HG03097 (cell line): ENCODE results near the gene CEP83.
A peak's percentile ranks its signal among the peaks of the same experiment; 100 is the strongest.

Experiments
- ATAC-seq: cut with Tn5 transposase; IDR thresholded peaks from one replicate; pipeline ENCODE4 v1.9.1; 2021; ENCODE audit not compliant: unreplicated experiment, low FRiP score

Gene CEP83

GRCh38 chr12:94273272-94273671 is 186.4 kb downstream of the CEP83 start:
- no peak for ATAC-seq

GRCh38 chr12:94272280-94272679 is 187.4 kb downstream of the CEP83 start:
- no peak for ATAC-seq

GRCh38 chr12:94271351-94271750 is 188.3 kb downstream of the CEP83 start:
- ATAC-seq: no peak

GRCh38 chr12:94269316-94269999 is 190.2 kb downstream of the CEP83 start:
- no peak for ATAC-seq

DNA sequence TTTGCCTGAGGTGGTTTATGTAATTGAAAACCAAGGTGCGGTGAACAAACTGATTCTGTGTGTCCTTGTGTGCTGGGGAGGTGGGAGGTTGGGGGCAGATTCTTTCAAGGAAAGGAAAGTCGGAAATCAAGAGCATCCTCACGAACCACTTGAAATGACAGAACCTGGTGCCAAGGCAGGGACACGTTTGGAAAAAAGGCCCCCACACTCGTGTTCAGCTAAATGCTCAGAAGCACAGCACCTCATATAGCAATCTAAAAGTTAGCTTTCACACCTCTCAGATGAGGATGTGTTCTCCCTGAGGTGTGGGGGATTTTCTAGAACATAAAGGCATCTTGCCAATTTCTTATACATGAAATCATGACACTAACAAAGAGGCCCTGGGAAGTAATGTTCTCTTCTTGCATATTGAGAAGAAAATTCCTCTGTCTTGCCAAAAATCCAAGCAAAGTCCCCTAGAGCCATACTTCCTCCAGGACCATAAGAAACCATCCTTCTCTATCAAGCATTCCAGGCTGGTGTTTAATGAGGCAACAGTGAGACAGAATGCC is 191.7 kb downstream of the CEP83 start:
- ATAC-seq: no peak

- ATAC-seq: no peak
Measured at GRCh38 chr12:94267537-94267872, 192.2 kb downstream of the CEP83 start.

DNA sequence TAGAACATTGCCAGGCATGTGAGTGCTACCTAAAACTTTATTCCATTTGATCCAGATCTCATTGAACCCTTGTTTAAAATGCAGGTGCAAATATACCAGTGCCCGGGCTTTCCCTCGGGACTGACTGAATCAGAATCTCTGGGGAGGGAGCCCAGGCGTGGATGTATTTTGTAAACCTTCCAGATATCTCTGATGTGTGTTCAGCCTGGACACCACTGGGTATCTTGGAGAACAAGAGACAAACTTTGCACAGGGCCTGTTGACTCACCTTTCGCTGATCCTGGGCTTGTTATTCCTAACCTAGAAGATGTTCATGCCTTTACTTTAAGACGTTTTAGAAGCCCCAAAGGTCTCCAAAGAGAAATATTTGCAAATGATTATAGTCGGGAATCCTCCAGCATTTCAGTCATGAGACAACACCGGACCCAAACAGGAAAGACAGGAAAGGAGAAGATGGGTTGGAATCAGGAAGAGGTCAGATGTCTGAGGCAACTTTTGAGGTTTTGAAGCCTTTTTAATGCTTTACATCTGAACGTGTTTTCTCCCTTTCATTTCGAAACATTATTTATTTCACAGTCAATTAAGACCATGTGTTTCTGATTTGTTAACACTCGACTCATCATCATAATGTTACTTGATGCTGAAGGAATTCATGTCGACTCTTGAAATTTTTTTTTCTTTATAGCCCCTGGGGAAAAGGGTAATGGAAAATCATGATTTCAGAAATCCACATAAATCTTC is 192.7 kb downstream of the CEP83 start:
- ATAC-seq: no peak

- no peak for ATAC-seq
Measured at GRCh38 chr12:94265966-94266745, 193.5 kb downstream of the CEP83 start.

DNA sequence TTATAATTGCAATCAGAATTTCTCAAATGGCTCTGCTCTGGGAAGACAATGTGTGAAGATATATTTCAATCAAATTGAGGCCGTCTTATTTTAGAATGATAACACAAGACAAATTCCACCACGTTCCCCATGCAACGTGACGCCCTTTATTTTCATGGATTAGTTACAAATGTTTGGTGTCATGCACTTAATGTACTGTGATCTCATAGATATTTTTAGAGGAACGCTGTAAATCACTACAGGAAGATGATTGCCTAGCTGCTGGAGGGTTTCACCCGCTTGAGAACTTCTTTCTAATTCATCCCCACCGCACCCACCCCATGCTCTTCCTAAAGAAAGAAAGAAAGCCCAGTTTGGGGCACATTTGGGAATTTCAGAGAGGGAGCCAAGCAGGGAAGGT is 194.1 kb downstream of the CEP83 start:
- no peak for ATAC-seq

- no peak for ATAC-seq
Measured at GRCh38 chr12:94264736-94265485, 194.8 kb downstream of the CEP83 start.

DNA sequence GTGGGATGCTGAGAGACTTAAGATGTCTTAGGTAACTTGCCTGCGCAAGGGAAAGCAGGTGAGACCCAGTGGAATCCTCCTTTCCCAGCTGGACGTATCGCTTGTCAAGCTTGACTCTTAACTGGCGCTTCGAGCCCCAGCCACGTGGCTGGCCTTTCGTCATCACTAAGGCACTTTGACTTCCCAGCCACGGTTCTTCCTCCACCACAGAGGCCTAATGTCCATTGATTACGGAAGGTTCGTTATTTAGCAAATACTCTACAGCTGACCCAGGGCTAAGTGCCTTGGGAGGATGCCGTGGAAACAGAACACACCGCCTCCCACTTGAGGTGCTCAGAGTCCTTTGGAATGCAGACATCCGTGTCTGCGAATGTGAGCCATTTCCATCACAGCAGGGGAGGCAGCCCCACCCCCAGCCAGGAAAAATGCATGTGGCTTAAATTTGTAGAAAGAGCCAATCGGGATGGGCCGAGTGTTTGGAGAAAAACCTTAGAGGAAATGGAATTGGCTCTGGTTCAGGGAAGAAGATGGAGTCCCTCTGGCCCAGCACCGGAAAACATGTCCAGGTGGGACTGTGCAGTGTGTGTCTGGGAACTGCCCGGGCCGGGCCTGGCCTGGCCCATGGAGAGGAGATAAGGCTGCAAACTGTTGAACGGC is 195.6 kb downstream of the CEP83 start:
- no peak for ATAC-seq

DNA sequence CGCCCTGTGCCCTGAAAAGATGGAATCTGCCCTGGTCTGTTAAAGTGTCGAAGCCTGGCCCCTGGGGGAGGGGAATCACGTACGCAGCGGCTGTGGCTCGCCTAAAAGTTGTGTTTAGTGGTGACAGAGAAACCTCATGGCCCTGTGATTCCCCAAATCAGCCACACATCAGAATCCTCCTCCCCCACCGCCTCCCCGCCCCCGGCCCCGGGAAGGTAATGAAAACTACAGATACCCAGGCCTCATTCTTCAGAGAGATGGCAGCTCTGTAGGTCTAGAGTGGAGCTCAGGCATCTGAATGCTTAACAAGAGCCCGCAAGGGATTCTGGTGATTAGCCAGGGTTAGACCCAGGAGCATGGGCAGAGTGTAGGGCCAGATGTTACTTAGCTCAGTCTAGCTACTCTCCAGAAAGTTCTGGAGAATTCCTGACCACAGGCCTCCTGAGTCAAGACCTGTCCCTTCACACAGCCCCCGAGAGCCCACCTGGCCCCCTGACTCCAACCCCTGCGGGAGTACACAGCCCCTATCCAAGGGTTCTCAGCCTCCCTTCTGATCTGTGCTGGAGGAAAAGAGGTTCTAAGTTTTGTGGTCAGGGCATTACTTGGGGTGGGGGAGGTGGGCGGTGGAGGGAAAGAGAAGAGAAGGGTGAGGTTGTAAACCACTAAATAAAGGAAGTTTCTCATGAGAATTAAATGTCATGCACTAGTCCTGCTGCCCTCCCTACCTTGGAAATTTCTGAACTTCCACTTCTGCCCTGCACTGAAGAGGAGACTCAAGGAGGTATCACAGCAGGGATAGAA is 196.5 kb downstream of the CEP83 start:
- ATAC-seq: peak; percentile 19

DNA sequence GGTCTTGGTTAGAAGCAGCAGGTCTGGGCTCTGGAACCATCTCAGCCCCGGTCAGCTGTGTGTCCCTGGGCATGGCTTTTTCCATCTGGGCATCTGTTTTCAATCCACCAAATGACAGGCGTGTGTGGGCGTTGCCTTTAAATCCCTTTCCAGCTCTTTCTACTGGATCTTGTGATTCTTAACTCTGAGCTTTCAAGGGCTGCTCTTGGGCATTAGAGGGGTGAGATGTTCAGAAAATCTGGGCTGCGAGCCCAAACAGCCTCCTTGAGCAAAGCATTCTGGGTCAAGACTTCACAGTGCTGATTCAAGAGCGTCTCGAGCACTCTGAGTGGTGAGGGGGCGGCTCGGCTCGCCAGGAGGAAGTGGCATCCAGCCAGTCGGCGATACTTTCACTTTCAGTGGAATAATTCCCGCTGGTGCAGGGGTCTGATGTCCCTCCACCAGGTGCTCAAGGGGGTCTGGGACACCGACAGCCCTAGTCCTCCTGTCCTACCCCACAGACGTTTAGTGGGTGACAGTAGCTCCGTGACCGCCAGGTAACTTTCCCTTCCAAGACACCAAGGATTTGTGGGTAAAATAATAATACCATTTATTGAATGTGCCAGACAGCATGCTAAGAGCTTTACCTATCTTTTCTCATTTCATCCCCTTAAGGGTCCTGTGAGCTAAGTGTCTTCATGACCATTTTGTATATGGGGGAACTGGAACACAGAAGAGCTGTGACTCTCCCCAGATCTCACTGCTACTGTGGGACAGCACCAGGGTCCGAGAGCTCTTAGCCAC is 197.2 kb downstream of the CEP83 start:
- ATAC-seq: peak; percentile 48

GRCh38 chr12:94261786-94262185 is 197.9 kb downstream of the CEP83 start:
- ATAC-seq: no peak

GRCh38 chr12:94261119-94261518 is 198.5 kb downstream of the CEP83 start:
- ATAC-seq: no peak

DNA sequence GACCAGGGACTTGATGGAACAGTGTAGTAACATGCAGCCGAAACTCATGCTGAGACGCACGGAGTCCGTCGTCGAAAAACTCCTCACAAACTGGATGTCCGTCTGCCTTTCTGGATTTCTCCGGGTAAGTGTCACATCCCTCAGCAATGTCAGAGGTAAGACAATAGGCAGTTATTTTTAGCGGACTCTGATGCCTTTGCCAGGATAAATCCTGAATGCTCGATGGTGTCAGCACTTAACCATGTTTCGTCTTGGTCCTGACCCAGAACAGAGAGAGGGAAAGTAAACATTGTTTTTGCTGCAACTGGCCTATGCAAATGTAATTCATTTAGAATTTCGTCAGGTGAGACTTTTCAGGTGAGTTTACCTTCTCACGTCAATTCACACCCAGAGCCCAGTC is 198.9 kb downstream of the CEP83 start:
- ATAC-seq: no peak

DNA sequence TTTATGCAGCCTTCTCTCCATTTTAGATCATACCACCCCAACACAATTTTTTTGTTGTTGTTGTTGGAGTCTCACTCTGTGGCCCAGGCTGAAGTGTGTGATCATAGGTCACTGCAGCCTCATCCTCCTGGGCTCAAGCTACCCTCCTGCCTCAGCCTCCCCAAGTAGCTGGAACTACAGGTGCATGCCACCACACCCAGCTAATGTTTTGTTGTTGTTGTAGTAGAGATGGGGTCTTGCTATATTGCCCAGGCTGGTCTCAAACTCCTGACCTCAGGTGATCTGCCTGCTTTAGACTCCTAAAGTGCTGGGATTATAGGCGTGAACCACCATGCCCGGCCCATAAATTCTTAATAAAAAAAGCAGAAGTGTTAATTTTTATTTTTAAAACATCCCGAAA is 199.7 kb downstream of the CEP83 start:
- ATAC-seq: no peak

GRCh38 chr12:94258593-94258992 is 201.1 kb downstream of the CEP83 start:
- no peak for ATAC-seq
